GM12872 (cell line): ENCODE measurements around the gene CEP131.

Source experiments
- CTCF ChIP-seq: IDR thresholded peaks from 3 replicates; pipeline ENCODE4 v1.5.1; 2011; ENCODE audit warnings: low read depth, mild to moderate bottlenecking, low read length, moderate library complexity; ENCODE audit not compliant: insufficient read depth

CEP131 gene

GRCh38 chr17:81256616-81257015 is 33.9 kb upstream of the CEP131 start:
- no peak for TF ChIP-seq CTCF

- TF ChIP-seq CTCF: no peak
These were observed 32.4 kb upstream of the CEP131 start for GRCh38 chr17:81254955-81255717.

- TF ChIP-seq CTCF: peak; percentile 83
These were observed 30.8 kb upstream of the CEP131 start for GRCh38 chr17:81253358-81254131.

- TF ChIP-seq CTCF: no peak
These were observed 30.2 kb upstream of the CEP131 start for GRCh38 chr17:81252987-81253329.

GRCh38 chr17:81252326-81252986 is 29.7 kb upstream of the CEP131 start:
- TF ChIP-seq CTCF: no peak

- TF ChIP-seq CTCF: no peak
These were observed 29.0 kb upstream of the CEP131 start for GRCh38 chr17:81251709-81252301.
